IPS-NIHi7 (cell line): Measurements from ENCODE around the gene ALDH7A1.
A peak's percentile ranks its signal among the peaks of the same experiment; 100 is the strongest.

Source experiments
- DNase-seq: peaks from one replicate; pipeline ENCODE4 v3.0.0; 2012; ENCODE audit warnings: mixed read lengths; ENCODE audit errors: extremely low spot score

ALDH7A1 gene

DNA sequence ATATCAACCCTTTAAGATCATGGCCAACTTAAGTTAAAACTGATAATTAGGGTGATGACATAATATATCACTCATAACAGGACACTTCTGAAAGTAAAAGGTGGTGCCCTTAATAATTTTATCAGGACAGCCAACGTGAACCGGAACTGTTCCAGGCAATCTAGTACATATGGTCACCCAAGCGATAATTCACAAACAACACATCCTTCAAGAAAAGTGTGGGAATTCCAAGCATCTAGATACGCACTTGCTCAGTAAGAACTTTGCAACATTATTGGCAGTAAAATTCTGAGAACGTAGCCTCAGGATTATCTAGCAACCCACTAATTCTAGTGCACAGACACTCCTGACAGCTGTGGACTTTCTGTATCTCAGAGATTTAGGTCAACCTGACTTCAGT, 85.7 kb downstream of the ALDH7A1 start:
- no peak for DNase-seq

DNA sequence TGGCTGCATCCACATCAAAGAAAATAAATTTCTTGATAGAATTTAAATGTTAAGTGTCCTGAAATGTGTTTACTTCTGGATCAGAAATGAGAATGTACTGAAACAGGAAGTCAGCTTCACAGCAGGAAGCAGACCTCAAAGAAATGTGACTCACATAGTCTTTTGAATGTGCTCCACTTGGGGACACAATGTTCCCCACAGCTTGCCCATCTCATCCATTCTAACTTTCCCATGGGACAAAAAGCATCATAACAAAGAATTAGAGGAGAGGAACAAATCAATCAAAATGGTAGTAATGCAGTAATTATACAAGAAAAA, 86.1 kb downstream of the ALDH7A1 start:
- no peak for DNase-seq

DNA sequence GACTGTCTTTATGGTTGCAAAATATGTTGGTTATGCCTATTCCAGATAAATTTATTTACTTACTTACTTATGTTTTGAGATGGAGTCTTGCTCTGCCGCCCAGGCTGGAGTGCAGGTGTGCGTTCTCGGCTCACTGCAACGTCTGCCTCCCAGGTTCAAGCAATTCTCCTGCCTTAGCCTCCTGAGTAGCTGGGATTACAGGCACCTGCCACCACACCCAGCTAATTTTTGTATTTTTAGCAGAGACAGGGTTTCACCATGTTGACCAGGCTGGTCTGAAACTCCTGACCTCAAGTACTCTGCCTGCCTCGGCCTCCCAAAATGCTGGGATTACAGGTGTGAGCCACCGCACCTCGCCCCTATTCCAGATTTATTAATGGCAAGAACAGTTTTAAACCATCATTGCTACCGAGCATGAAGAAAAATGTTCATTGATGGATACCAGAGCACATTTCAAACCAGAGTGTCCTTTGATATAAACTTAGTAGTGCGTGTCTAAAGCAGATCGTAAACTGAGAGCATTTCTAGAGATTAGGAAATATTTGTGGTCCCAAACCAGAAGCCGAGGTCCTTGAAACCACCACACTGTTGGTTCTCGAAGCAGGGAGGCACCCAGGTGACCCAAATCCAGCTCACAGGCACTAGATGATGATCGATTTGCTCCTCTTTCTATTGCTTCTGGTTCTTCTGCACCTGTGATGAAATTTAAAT, 86.6 kb downstream of the ALDH7A1 start:
- DNase-seq = no peak

DNA sequence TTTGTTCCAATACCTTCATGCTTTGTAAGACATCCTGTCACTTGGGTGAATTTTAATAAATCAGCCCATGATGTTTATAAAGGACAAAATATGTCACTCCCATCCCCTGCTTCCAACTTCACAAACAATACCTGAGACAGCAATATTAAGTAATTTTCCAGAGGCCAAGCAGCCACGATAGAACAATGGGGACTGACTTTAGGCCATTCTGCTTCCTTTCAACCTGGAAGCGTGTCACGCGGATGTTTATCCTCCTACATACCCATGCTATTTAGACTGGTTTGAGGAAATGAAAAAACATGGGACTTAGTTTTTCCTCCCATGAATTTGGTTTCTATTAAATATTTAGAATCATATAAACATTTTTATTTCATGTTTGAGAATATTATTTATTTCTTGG, 88.9 kb downstream of the ALDH7A1 start:
- no peak for DNase-seq

DNA sequence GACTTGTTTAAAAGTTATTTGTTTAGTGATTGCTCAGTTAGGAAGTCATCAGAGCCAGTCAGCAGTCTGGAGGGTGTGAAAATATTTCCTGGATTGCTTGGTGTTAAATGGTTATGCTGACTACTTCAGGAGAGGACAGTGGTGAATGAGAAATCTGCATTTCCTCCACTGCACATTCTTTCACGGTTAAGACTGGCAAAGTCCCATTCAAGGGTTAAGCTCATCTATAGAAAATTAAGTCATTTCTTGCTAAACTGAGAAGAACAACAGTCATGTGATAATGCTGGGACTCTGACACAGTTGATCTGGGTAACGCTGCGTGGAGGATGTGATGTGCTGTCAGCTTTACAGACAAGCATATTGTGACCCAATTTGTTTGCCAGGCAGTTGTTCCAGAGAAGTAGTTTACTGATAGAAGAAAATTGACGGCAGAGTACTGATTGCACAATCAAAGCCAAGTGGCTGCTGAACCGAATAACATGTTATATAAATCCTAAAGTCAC, 91.4 kb downstream of the ALDH7A1 start:
- DNase-seq = no peak

DNA sequence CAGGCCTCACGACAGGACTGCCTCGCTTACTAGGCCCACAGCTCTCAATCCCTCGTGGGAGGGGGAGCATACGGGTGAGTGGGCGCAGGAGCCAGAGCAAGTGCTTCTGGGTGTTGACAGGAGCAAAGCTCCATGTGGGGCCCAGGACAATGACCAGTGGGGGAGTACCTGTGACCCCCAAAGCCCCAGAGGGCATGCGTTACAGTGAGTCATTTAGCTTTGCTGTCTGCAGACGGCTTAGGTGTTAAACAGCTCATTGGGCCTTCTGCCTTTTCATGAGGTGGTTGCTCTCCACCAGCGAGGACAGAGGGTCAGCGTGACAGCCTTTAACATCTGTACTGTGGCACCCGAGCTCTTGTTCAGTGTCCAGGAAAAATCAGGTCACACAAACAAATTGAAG, 93.6 kb downstream of the ALDH7A1 start:
- DNase-seq = no peak

DNA sequence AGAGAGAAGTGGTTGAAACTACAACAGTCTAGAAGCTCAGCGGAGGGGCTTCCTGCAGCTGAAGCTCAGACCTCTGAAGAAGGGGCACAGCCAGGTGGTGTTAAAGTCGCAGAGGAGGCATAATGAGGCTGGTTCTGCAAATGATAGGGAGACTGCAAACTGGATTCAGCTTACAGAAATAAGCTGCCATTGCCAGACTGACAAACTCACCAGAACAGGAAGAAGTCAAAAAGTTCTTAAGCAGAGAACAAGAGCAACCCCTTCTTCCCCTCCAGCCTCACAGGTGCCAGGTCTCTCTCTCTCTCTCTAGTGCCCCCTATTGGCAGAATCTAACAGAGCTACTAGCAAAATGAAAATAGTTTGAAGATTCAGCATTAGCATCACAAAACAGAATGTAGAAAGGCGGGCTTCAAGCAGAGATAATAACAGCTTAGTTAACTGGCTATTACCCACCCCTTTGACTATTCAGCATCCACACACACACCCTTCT, 95.1 kb downstream of the ALDH7A1 start:
- DNase-seq = peak; percentile 51

DNA sequence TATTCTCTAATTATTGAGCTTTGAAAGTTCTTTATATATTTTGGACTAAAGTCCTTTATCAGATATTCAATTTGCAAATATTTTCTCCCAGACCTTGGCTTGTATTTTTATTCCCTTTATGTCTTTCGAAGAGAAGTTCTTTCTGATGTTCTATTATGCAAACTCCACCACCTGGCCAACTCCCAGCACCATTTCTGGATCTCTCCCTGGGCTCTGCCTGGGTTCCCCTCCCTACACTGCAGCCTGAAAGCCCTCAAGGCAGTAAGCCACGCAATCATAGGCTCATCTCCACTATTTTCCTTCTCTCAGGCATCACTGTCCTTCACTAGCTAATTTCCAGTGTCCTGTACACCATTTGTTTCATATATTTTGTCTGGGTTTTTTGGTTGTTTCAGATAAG, 95.7 kb downstream of the ALDH7A1 start:
- no peak for DNase-seq

DNA sequence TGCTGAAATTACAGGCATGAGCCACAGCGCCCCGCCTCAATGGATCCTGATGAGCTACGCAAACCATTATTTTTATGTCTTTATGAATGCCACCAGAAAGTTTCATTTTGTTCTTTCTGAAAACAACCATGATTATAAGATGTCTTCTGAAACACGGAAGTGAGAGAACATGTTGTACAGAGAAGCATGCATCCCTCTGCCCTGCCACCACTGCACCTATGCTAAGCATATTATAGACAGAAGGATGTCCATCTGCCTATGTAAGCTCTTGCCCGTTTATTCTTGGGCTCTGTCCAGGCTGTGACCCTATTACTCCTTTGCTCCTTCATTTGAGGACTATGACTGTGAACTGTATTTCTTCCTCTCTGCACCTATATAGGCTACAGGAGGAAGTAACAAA, 97.5 kb downstream of the ALDH7A1 start:
- DNase-seq = no peak

DNA sequence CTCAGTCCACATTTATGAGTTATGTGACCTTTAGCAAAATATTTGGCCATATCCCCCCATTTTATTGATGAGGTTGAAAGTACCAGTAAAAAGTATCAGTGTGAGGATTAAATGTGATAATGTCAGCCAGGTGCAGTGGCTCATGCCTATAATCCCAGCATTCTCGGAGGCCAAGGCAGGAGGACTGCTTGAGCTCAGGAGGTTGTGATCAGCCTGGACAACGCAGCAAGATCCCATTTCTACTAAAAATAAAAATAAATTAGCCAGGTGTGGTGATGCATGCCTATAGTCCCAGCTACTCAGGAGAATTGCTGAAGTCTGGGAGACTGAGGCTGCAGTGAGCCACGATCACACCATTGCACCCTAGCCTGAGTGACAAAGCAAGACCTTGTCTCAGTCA, 100.6 kb downstream of the ALDH7A1 start:
- DNase-seq = no peak

DNA sequence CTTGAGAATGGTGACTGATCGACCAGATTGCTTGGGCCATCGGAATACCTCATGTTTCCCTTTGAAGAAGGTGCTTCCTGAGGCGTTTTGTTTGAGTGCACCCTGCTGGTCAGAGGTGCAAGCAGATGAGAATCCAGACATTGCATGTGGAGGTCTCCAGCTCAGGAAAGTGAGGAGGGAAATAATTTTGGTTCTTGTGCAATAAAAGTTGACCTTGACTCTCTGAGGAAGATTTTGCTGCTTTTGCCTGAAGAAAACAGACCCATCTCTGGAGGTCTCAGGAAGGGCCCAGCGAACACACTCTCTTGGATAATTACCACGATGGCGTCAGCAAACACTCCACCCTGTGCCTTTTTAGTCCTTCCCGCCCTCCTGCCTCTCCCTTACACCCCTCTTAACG, 102.1 kb downstream of the ALDH7A1 start:
- peak; percentile 40 for DNase-seq

DNA sequence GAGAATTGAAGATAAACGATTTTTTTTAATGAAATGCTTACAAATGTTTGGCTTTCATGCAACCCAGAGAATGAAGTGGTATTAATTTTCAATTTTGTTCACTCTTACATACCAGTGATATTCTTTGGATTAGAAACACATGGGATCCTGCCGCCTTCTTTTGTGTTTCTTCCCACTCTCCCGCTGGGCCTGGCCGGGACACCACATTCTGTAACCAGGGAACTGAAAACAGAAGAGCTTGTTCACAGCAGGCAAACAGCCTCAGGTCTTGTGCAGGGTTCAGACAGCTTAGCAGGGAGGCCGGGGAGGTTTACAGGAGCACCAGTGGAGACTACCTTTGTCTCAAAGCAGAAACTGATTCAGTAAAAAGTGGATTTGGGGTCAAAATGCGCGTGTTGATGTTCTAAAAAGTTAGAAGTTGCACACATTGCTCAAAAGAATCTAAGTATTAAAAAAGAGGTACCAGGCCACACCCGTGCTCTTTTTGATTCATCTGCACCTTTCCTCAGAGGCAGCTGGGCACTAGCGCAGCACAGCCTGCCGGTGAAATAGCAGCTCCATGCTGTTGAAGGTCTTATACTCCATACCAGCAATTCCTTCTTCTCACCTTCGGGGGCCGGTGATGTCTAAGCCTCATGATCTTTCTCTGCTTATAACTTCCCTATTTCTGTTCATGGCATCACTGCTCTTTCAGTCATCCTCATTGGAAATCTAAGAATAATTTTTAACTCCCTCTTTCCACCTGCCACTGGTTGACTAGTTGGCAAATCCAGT, 104.7 kb downstream of the ALDH7A1 start:
- peak; percentile 42 for DNase-seq

DNA sequence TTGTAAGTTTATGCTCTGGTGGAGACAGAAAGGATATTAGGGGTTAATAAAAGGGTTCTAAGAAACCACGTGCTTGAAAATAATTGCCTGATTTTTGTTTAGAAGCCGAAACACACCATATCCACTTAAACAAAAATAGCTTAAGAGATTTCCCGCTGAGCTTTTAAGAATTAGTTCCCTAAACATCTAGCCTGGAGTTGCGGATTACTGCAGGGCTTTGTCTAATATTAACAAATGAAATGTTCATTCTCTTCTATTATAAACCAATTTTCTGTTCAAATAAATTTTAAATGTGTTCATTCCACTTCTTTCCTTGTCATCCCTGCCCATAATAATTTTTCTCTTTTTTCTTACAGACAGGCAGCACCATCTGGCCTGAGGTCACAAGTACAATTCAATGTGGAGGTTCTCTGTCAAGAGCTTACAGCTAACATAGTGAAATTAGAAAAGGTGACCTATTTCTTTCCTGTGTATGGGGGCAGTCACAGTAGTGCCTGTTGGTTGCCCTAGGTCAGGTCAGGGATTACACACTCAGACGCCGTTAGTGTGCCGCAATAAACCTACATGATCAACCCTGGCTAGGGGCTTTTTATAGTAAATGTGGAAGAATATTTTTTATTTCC, 106.5 kb downstream of the ALDH7A1 start:
- no peak for DNase-seq

DNA sequence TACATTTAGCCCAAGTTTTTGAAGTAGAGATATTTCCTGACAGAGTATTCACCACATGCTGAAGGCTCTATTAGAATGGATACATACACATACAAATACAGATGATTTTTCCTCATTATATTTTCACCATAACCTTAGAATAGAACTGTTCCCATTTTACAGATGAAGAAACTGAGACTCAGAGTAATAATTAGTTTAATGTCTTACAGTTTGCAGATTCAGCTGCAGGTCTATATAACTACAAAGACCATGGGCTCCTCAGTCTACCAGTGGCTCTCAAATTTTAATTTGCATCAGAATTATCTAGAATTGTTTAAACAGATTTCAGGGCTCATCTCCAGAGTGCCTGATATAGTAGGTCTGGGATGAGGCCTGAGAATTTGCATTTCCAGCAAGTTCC, 107.4 kb downstream of the ALDH7A1 start:
- no peak for DNase-seq

DNA sequence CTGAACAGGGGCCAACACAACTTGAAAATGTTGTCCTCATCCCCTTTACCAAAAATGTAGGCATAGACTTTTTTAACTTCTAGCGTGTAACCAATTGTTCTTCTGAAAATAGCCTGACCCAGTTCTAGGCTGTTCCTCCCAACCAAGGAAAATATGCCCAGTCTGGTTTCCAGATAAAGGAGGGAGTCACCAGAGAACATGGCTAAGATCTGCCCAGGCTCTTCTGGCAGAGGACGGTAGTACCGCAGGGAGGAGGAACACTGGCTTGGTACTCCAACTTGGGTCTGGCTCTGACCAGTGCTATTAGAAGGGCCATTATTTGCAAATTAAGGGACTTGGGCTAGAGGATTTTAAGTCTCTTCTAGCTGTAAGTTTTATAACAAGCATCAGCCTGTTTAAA, 108.7 kb downstream of the ALDH7A1 start:
- no peak for DNase-seq

DNA sequence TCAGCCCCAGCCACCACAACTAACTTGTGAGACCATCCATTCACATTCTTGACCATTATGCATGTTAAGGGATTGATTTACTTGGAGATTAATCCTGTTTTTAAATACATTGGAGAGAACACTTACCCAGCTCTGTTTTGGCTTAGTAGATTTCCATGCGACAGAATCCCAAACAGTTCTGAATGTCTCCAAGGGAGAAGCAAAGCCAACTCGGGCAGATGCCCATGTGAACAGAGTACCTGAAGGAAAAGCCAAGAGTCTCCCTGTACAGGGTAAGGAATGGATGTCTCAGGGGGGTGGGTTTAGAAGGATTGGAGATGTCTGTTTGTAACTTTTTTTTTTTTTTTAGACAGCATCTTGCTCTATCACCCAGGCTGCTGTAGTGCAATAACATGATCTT, 110.8 kb downstream of the ALDH7A1 start:
- no peak for DNase-seq

DNA sequence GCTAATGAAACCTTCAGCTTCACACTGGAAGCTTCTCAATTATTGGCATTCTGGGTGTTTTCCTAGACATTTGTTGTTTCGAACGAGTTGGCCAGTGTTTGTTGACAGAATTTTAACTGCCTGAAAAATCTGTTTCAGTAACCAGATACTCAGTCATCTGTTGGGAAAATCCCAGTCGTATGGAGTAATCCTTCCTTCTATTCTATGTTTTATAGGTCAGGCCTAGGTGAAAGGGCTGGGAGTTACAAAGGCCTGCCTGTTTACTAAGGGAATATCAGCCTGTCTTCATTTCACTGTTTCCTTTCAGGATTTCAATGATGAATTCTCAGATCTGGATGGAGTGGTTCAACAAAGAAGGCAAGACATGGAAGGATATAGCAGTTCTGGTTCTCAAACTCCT, 111.9 kb downstream of the ALDH7A1 start:
- DNase-seq = no peak

DNA sequence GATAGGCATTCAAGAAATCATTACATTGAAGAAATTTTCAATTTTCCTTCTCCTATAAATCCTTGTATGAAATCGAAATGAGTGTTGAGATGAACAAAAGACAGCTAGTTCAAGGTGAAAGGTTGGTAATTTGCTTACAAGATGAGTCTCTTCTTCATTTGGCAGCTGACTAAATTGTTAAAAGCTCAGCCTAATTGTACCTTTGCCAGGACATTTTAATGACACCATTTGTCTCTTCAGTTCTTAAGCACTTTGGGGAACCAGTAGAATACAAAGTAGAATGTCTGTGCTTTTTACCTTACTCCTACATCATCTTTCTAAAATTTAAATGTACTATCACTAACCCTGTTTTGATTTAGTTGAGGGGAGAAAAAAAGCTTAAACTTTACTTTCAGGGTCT, 112.4 kb downstream of the ALDH7A1 start:
- no peak for DNase-seq

DNA sequence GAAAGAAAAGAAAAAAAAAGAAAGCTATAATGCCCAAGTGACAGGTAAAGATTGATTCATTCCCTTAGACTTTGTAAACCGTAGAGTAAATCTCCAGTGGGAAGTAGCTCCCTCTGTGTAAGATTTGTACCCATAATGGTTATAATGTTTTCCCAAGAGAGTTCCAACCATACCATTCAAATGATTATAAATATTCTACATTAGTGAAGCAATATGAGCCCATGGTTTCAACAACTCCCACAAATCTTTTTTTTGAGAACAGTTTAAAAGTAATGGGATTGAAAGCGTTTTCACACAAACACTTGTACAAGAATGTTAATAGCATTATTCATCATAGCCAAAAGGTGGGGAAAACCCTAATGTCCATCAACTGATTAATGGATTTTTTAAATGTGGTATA, 113.8 kb downstream of the ALDH7A1 start:
- no peak for DNase-seq
